ENCODE measurements around the gene TFDP2.
"Not testable (repeated sequence)": the region's sequence is repeated elsewhere in the genome, so short reads cannot be mapped to it uniquely, and the experiment has no call there.

The TFDP2 gene

DNA sequence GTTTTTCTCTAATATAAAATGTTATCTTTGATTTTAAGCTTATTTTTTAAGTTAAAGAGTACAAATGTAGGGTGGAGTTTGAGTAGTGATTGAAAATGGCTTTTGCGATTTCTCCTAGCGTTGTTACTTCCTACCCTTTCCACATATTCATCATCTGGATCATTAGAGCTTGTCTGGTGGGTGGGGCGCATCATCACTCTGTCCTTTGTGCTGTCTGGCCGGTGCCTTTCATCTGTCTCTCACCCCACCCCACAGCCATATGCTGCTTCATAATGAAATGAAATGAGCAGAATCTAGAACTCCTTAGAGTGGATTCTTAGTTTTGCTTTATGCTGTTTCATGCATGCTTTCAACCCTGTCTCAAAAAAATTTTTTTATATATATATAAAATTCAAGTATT lies 228.6 kb downstream of the TFDP2 start:
- no peaks in the 10 kb centered on the region for H3K9me3 ChIP-seq (ENCODE audit: control insufficient read depth in 5 of 5, low read length in 5 of 5)
- H3K9ac ChIP-seq (ENCODE audit: low read length in 5 of 5) = no peak overlapping the region
- no peak overlapping the region for H3K27ac ChIP-seq (ENCODE audit: low read depth, low read length)
- H3K4me1 ChIP-seq (ENCODE audit: control insufficient read depth in 5 of 5, insufficient read depth in 5 of 5, low read length in 5 of 5) = no peaks in the 10 kb centered on the region
- H3K27me3 ChIP-seq (ENCODE audit: control insufficient read depth in 5 of 5, insufficient read depth in 4 of 5, low read length in 5 of 5) = no peaks in the 10 kb centered on the region
- H3K36me3 ChIP-seq (ENCODE audit: control insufficient read depth in 5 of 5, insufficient read depth in 5 of 5, low read length in 5 of 5) = peaks cover 6 to 45% (median 15%) of the 10 kb centered on the region in 5 donors
- H3K4me3 ChIP-seq (ENCODE audit: low read depth in 1 of 5, low read length in 5 of 5) = no peak overlapping the region

DNA sequence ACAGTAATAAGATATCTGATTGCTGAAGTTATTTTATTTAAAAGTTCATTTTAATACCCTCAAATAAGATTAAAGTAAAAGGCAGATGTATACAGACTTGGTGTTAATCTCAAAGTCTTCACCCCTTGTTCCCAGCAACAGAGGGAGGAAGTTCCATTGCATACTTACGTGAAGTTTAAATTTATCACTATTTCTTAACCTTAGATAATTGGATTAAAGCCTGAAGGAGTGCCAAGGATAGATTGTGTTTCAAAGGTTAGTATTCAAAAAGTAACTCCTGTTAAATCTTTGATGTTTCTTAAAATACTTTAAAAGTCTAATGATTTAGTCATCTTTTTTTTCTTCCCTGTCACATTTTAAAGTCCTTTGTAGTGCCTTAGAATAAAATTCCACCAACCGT lies 233.6 kb downstream of the TFDP2 start:
- H3K27ac ChIP-seq (ENCODE audit: low read depth, low read length) = no peak overlapping the region
- no peaks in the 10 kb centered on the region for H3K27me3 ChIP-seq (ENCODE audit: control insufficient read depth in 5 of 5, insufficient read depth in 4 of 5, low read length in 5 of 5)
- H3K4me1 ChIP-seq (ENCODE audit: control insufficient read depth in 5 of 5, insufficient read depth in 5 of 5, low read length in 5 of 5) = no peaks in the 10 kb centered on the region
- no peaks in the 10 kb centered on the region for H3K9me3 ChIP-seq (ENCODE audit: control insufficient read depth in 5 of 5, low read length in 5 of 5)
- no peak overlapping the region for H3K4me3 ChIP-seq (ENCODE audit: low read depth in 1 of 5, low read length in 5 of 5)
- no peak overlapping the region for H3K9ac ChIP-seq (ENCODE audit: low read length in 5 of 5)
- peaks cover 5 to 24% (median 16%) of the 10 kb centered on the region in 5 donors for H3K36me3 ChIP-seq (ENCODE audit: control insufficient read depth in 5 of 5, insufficient read depth in 5 of 5, low read length in 5 of 5)

DNA sequence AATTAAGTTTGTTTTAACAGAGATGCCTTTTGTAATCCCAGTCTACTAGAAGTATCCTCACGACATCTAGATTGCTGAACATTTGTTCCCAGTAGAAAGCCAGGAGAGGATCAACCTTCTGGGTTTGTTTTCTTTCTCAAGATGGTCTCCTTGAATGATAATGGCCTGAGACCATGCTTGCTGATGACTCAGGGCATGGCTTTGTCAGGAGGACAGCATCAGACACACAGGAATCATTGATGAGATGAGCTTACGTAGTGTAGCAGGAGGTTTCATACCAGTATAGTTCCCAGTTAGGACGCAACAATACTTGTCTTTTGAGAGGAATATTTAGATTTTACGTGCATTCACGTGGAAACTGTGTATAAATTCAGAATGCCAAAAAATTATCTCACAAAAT lies 234.3 kb downstream of the TFDP2 start:
- Histone ChIP-seq H3K9ac (ENCODE audit: low read length in 5 of 5) (no peak overlapping the region), H3K9me3 (ENCODE audit: control insufficient read depth in 5 of 5, low read length in 5 of 5) (no peaks in the 10 kb centered on the region), H3K27me3 (ENCODE audit: control insufficient read depth in 5 of 5, insufficient read depth in 4 of 5, low read length in 5 of 5) (no peaks in the 10 kb centered on the region), H3K27ac (ENCODE audit: low read depth, low read length) (no peak overlapping the region), H3K36me3 (ENCODE audit: control insufficient read depth in 5 of 5, insufficient read depth in 5 of 5, low read length in 5 of 5) (peaks cover 5 to 22% (median 14%) of the 10 kb centered on the region in 5 donors), H3K4me3 (ENCODE audit: low read depth in 1 of 5, low read length in 5 of 5) (no peak overlapping the region), H3K4me1 (ENCODE audit: control insufficient read depth in 5 of 5, insufficient read depth in 5 of 5, low read length in 5 of 5) (no peaks in the 10 kb centered on the region)

GRCh38 chr3:141914311-141914710 lies 235.0 kb downstream of the TFDP2 start:
- no peaks in the 10 kb centered on the region for H3K27me3 ChIP-seq (ENCODE audit: control insufficient read depth in 5 of 5, insufficient read depth in 4 of 5, low read length in 5 of 5)
- peaks cover 5 to 24% (median 16%) of the 10 kb centered on the region in 5 donors for H3K36me3 ChIP-seq (ENCODE audit: control insufficient read depth in 5 of 5, insufficient read depth in 5 of 5, low read length in 5 of 5)
- no peak overlapping the region for H3K9ac ChIP-seq (ENCODE audit: low read length in 5 of 5)

DNA sequence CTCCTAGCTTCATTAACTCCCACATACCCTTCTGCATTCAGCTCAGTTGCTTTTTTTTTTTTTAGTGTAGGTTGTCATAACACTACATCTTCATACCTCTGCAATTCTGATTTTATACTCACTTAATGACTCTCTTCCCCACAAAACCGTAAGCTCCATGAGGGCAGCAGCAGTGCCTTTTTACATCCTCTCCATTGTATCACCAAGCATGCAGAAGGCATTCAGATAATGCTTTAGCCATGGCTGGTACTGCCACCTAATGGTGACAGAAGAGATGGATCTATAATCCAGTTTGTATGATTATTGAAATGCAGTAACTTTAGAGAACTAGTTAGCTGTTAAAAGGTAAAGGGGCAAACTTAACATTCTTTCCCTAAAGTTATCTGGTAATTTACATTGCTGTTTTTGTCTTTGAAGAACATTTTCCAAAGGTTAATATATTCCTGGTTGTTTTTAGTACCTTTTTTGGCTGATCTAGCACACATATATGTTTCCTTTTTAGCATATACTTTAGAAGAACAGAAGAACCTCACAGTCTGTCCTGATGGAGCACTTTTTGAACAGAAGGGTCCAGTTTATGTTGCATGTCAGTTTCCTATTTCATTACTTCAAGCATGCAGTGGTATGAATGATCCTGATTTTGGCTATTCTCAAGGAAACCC lies 236.1 kb downstream of the TFDP2 start:
- peaks cover 9 to 34% (median 19%) of the 10 kb centered on the region in 5 donors for H3K36me3 ChIP-seq (ENCODE audit: control insufficient read depth in 5 of 5, insufficient read depth in 5 of 5, low read length in 5 of 5)
- no peaks in the 10 kb centered on the region for H3K27me3 ChIP-seq (ENCODE audit: control insufficient read depth in 5 of 5, insufficient read depth in 4 of 5, low read length in 5 of 5)
- H3K27ac ChIP-seq (ENCODE audit: low read depth, low read length) = no peak overlapping the region

More at GRCh38 chr3:141914311-141914710, 235.0 kb downstream of the TFDP2 start:
- Histone ChIP-seq H3K4me3 (ENCODE audit: low read depth in 1 of 5, low read length in 5 of 5) (no peak overlapping the region), H3K27ac (ENCODE audit: low read depth, low read length) (no peak overlapping the region), H3K9me3 (ENCODE audit: control insufficient read depth in 5 of 5, low read length in 5 of 5) (no peaks in the 10 kb centered on the region), H3K4me1 (ENCODE audit: control insufficient read depth in 5 of 5, insufficient read depth in 5 of 5, low read length in 5 of 5) (no peaks in the 10 kb centered on the region)

DNA sequence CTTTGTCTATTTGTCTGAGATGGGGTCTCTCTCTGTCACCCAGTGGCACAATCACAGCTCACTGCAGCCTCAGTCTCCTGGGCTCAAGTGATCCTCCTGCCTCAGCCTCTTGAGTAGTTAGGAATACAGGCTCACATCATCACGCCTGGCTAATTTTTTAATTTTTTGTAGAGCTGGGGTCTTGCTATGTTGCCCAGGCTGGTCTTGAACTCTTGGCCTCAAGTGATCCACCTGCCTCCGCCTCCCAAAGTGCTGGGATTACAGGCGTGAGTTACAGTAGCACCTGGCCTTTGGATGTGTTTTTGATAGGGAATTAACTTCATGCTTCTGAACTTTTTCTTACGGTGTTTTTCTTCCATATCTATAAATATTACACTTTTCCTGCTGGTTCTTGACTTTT lies 239.4 kb downstream of the TFDP2 start:
- peaks cover 13 to 40% (median 23%) of the 10 kb centered on the region in 5 donors for H3K36me3 ChIP-seq (ENCODE audit: control insufficient read depth in 5 of 5, insufficient read depth in 5 of 5, low read length in 5 of 5)
- H3K4me3 ChIP-seq (ENCODE audit: low read depth in 1 of 5, low read length in 5 of 5); H3K9ac ChIP-seq (ENCODE audit: low read length in 5 of 5); H3K27ac ChIP-seq (ENCODE audit: low read depth, low read length); H3K9me3 ChIP-seq (ENCODE audit: control insufficient read depth in 5 of 5, low read length in 5 of 5); H3K4me1 ChIP-seq (ENCODE audit: control insufficient read depth in 5 of 5, insufficient read depth in 5 of 5, low read length in 5 of 5); H3K27me3 ChIP-seq (ENCODE audit: control insufficient read depth in 5 of 5, insufficient read depth in 4 of 5, low read length in 5 of 5): not testable (repeated sequence)

More for the DNA sequence above, 236.1 kb downstream of the TFDP2 start:
- H3K4me3 ChIP-seq (ENCODE audit: low read depth in 1 of 5, low read length in 5 of 5) = no peak overlapping the region
- no peaks in the 10 kb centered on the region for H3K4me1 ChIP-seq (ENCODE audit: control insufficient read depth in 5 of 5, insufficient read depth in 5 of 5, low read length in 5 of 5)
- H3K9me3 ChIP-seq (ENCODE audit: control insufficient read depth in 5 of 5, low read length in 5 of 5) = no peaks in the 10 kb centered on the region
- H3K9ac ChIP-seq (ENCODE audit: low read length in 5 of 5) = no peak overlapping the region

DNA sequence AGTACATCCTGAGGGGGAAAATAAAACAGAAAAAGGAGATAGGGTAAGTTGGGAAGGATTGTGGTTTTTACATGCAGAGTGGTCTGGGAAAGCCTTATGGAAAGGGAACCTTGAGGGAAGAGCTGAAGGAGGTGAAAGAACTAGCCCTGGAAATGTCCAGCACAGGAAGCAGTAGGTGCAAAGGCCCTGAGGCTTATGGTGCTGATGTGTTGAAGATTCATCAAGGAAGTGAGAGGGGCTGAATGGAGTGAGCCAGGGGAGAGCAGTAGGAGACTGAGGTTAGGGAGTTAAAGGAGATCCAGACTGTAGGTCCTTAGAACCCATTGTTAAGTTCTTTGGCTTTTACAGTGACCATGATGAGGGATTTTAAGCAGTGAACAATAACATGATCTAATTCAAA lies 239.9 kb downstream of the TFDP2 start:
- no peak overlapping the region for H3K4me3 ChIP-seq (ENCODE audit: low read depth in 1 of 5, low read length in 5 of 5)
- H3K36me3 ChIP-seq (ENCODE audit: control insufficient read depth in 5 of 5, insufficient read depth in 5 of 5, low read length in 5 of 5) = peaks cover 12 to 39% (median 23%) of the 10 kb centered on the region in 5 donors
- no peak overlapping the region for H3K27ac ChIP-seq (ENCODE audit: low read depth, low read length)
- H3K4me1 ChIP-seq (ENCODE audit: control insufficient read depth in 5 of 5, insufficient read depth in 5 of 5, low read length in 5 of 5) = no peaks in the 10 kb centered on the region
- H3K9me3 ChIP-seq (ENCODE audit: control insufficient read depth in 5 of 5, low read length in 5 of 5) = no peaks in the 10 kb centered on the region
- H3K9ac ChIP-seq (ENCODE audit: low read length in 5 of 5) = no peak overlapping the region
- no peaks in the 10 kb centered on the region for H3K27me3 ChIP-seq (ENCODE audit: control insufficient read depth in 5 of 5, insufficient read depth in 4 of 5, low read length in 5 of 5)

DNA sequence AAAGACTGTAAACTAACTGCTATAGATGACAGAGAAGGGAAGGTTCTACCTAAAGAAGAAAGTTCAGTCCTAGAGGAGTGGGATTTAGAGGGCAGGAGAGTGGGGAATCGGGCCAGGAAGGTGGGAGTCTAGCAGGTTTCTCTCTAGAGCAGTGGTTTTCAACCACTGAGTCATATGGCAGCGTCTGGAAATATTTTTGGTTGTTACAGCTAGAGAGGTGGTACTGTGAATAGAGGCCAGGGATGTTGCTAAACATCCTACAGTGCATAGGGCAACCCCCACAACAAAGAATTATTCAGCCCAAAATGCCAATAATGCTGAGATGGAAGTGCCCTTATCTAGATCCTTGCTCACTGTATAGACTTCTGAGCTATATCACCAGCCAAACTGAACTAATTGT lies 244.2 kb downstream of the TFDP2 start:
- no peaks in the 10 kb centered on the region for H3K4me1 ChIP-seq (ENCODE audit: control insufficient read depth in 5 of 5, insufficient read depth in 5 of 5, low read length in 5 of 5)
- H3K27ac ChIP-seq (ENCODE audit: low read depth, low read length) = no peak overlapping the region
- no peaks in the 10 kb centered on the region for H3K27me3 ChIP-seq (ENCODE audit: control insufficient read depth in 5 of 5, insufficient read depth in 4 of 5, low read length in 5 of 5)
- H3K36me3 ChIP-seq (ENCODE audit: control insufficient read depth in 5 of 5, insufficient read depth in 5 of 5, low read length in 5 of 5) = peaks cover 7 to 38% (median 14%) of the 10 kb centered on the region in 5 donors
- peaks cover 0 to 3% (median 0%) of the 10 kb centered on the region in 5 donors for H3K9me3 ChIP-seq (ENCODE audit: control insufficient read depth in 5 of 5, low read length in 5 of 5)
- no peak overlapping the region for H3K9ac ChIP-seq (ENCODE audit: low read length in 5 of 5)
- no peak overlapping the region for H3K4me3 ChIP-seq (ENCODE audit: low read depth in 1 of 5, low read length in 5 of 5)

DNA sequence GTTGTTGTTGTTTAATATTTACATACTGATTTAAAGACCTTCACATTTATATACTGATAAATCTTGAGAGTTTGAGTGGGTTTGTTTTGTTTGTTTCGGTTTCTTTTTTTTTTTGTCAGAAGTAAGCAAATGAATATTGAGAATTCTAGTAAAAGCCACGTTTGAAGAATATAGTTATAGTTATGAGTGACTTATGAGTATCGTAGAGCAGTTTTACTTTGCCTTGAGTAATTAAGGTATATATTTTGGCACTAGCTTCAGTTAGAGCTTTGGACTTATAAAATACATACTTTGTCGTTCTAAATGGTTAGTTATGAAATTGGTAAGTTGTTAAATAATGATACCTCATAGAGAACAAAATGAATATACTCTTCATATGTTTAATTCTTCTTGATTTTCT lies 245.1 kb downstream of the TFDP2 start:
- Histone ChIP-seq H3K4me3 (ENCODE audit: low read depth in 1 of 5, low read length in 5 of 5) (no peak overlapping the region), H3K27me3 (ENCODE audit: control insufficient read depth in 5 of 5, insufficient read depth in 4 of 5, low read length in 5 of 5) (no peaks in the 10 kb centered on the region), H3K9ac (ENCODE audit: low read length in 5 of 5) (no peak overlapping the region), H3K4me1 (ENCODE audit: control insufficient read depth in 5 of 5, insufficient read depth in 5 of 5, low read length in 5 of 5) (peaks cover 0 to 2% (median 0%) of the 10 kb centered on the region in 5 donors), H3K36me3 (ENCODE audit: control insufficient read depth in 5 of 5, insufficient read depth in 5 of 5, low read length in 5 of 5) (peaks cover 7 to 30% (median 11%) of the 10 kb centered on the region in 5 donors), H3K27ac (ENCODE audit: low read depth, low read length) (no peak overlapping the region), H3K9me3 (ENCODE audit: control insufficient read depth in 5 of 5, low read length in 5 of 5) (peaks cover 0 to 5% (median 0%) of the 10 kb centered on the region in 5 donors)

DNA sequence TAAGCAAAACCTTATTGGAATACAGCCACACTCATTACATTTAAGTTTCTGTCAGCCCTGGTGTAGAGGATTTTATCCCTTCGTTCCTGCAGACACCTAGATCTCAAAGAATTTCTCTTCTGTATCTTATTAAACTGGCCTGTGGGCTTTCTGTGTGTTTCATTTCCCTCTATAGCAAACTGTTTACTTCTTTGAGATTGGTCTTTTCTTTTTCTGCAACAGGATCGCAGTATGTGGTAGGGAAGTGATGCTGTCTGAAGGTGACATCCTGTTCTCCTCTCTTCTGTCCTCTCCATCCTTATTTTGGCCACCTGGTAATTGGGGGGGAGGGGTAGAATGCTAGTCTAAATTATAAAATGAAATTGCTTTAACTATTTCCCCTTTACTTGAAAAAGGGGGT lies 247.4 kb downstream of the TFDP2 start:
- Histone ChIP-seq H3K4me3 (ENCODE audit: low read depth in 1 of 5, low read length in 5 of 5) (no peak overlapping the region), H3K27ac (ENCODE audit: low read depth, low read length) (no peak overlapping the region), H3K9me3 (ENCODE audit: control insufficient read depth in 5 of 5, low read length in 5 of 5) (peaks cover 0 to 5% (median 0%) of the 10 kb centered on the region in 5 donors), H3K36me3 (ENCODE audit: control insufficient read depth in 5 of 5, insufficient read depth in 5 of 5, low read length in 5 of 5) (peaks cover 0 to 12% (median 3%) of the 10 kb centered on the region in 5 donors), H3K27me3 (ENCODE audit: control insufficient read depth in 5 of 5, insufficient read depth in 4 of 5, low read length in 5 of 5) (no peaks in the 10 kb centered on the region), H3K4me1 (ENCODE audit: control insufficient read depth in 5 of 5, insufficient read depth in 5 of 5, low read length in 5 of 5) (peaks cover 0 to 3% (median 0%) of the 10 kb centered on the region in 5 donors), H3K9ac (ENCODE audit: low read length in 5 of 5) (no peak overlapping the region)

Measured in subcutaneous abdominal adipose tissue (tissue), 5 donors.